ENCODE results near the gene SLC22A23. TPM values are rescaled to one million over a fixed set of nuclear protein-coding genes. Genes with fewer than 3 reads are reported as not detected.
A peak's percentile ranks its signal among the peaks of the same experiment; 100 is the strongest.

SLC22A23 gene
- total RNA-seq, 2 donors from 2014 or later = 53.1 to 129 TPM

- no peak for DNase-seq (ENCODE audit: low spot score)
- Histone ChIP-seq H3K27me3 (replicated peaks; ENCODE audit: insufficient read depth) (no peaks in the 10 kb centered on the region), H3K27ac (no peak overlapping the region), H3K9me3 (no peaks in the 10 kb centered on the region), H3K4me1 (replicated peaks) (peaks cover 6% of the 10 kb centered on the region), H3K4me3 (no peak overlapping the region), H3K36me3 (peaks cover 3 to 6% of the 10 kb centered on the region in 2 donors)
- TF ChIP-seq POLR2AphosphoS5 (IDR thresholded peaks at IDR 0.05) (no peak), POLR2A (IDR thresholded peaks at IDR 0.05) (no peak)
- TF ChIP-seq, protein P1, sequence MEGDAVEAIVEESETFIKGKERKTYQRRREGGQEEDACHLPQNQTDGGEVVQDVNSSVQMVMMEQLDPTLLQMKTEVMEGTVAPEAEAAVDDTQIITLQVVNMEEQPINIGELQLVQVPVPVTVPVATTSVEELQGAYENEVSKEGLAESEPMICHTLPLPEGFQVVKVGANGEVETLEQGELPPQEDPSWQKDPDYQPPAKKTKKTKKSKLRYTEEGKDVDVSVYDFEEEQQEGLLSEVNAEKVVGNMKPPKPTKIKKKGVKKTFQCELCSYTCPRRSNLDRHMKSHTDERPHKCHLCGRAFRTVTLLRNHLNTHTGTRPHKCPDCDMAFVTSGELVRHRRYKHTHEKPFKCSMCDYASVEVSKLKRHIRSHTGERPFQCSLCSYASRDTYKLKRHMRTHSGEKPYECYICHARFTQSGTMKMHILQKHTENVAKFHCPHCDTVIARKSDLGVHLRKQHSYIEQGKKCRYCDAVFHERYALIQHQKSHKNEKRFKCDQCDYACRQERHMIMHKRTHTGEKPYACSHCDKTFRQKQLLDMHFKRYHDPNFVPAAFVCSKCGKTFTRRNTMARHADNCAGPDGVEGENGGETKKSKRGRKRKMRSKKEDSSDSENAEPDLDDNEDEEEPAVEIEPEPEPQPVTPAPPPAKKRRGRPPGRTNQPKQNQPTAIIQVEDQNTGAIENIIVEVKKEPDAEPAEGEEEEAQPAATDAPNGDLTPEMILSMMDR (IDR thresholded peaks at IDR 0.05) = no peak
- WGBS = 95% methylated on average over 10 of the region's 10 CpGs
- intact Hi-C loops (cut with DNase I) = loop anchor here (5.0 to 10.0 kb wide), 2 partner anchors 174 to 712 kb away; partner anchors contain the start of gene SLC22A23
Measured at GRCh38 chr6:3283241-3283640, 173.6 kb downstream of the SLC22A23 start.

DNA sequence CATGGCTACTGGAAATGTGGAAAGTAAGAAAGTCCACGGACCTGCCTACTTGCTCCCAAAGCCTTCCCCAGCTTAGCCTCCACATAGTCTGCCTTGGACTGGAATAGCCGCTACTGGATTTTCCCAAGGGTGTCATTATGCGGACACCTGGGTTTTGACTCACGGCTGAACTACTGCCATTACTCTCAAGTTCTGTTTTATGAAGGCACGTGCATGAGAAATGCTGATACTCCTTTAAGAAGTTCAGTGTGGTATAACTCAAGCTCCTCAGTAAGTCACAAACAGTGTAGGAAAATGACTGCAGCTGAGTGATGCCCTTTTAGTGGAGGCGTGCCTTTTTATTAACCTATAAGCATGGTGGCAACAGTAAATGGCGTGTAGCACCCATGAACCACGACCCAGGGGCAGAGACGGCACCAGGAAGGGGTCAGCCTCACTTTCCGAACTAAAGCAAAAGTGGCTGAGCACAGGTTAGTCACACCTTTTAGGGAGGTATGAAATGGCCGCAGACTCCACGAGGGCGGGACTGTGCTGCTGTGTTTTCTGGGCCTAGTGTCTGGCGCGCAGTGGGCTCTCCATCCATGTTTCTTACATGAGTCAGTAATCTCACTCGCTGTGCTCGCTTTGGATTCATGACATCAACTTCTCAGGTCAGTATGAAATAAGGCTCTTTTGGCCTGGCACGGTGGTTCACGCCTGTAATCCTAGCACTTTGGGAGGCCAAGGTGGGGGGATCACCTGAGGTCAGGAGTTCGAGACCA lies 174.2 kb downstream of the SLC22A23 start:
- intact Hi-C loops (cut with DNase I) = loop anchor here (5.0 to 10.0 kb wide), 2 partner anchors 175 to 712 kb away; partner anchors contain the start of gene SLC22A23
- peak; percentile 1 for TF ChIP-seq POLR2AphosphoS5 (IDR thresholded peaks at IDR 0.05)
- TF ChIP-seq POLR2A (IDR thresholded peaks at IDR 0.05) = no peak
- H3K36me3 ChIP-seq = peaks cover 3 to 6% of the 10 kb centered on the region in 2 donors
- peaks cover 6% of the 10 kb centered on the region for H3K4me1 ChIP-seq (replicated peaks)
- H3K9me3 ChIP-seq = no peaks in the 10 kb centered on the region
- no peak for DNase-seq (ENCODE audit: low spot score)
- H3K4me3 ChIP-seq = no peak overlapping the region
- H3K27me3 ChIP-seq (replicated peaks; ENCODE audit: insufficient read depth) = no peaks in the 10 kb centered on the region
- WGBS = 91% methylated on average over 20 of the region's 20 CpGs
- H3K27ac ChIP-seq = peak overlapping the region in 1 of 2 donors; percentile 25

- TF ChIP-seq POLR2A (IDR thresholded peaks at IDR 0.05) = no peak
- peak; percentile 15 for TF ChIP-seq POLR2AphosphoS5 (IDR thresholded peaks at IDR 0.05)
- H3K9me3 ChIP-seq = no peaks in the 10 kb centered on the region
- intact Hi-C loops (cut with DNase I) = loop anchor here (5.0 to 10.0 kb wide), 2 partner anchors 175 to 713 kb away; partner anchors contain the start of gene SLC22A23
- no peak overlapping the region for H3K4me3 ChIP-seq
- peaks cover 3 to 6% of the 10 kb centered on the region in 2 donors for H3K36me3 ChIP-seq
- WGBS = 55% methylated on average over 13 of the region's 13 CpGs
- peaks cover 6% of the 10 kb centered on the region for H3K4me1 ChIP-seq (replicated peaks)
- H3K27me3 ChIP-seq (replicated peaks; ENCODE audit: insufficient read depth) = no peaks in the 10 kb centered on the region
- H3K27ac ChIP-seq = no peak overlapping the region
- no peak for DNase-seq (ENCODE audit: low spot score)
Measured at GRCh38 chr6:3281631-3282475, 175.0 kb downstream of the SLC22A23 start.

- Histone ChIP-seq H3K27ac (no peak overlapping the region), H3K36me3 (peaks cover 3 to 6% of the 10 kb centered on the region in 2 donors), H3K9me3 (no peaks in the 10 kb centered on the region), H3K27me3 (replicated peaks; ENCODE audit: insufficient read depth) (no peaks in the 10 kb centered on the region), H3K4me1 (replicated peaks) (peaks cover 6% of the 10 kb centered on the region), H3K4me3 (no peak overlapping the region)
- intact Hi-C loops (cut with DNase I) = loop anchor here (5.0 to 10.0 kb wide), 2 partner anchors 176 to 714 kb away; partner anchors contain the start of gene SLC22A23
- 87% methylated on average over 14 of the region's 14 CpGs for WGBS
- DNase-seq (ENCODE audit: low spot score) = no peak
- TF ChIP-seq POLR2AphosphoS5 (IDR thresholded peaks at IDR 0.05) (no peak), POLR2A (IDR thresholded peaks at IDR 0.05) (no peak)
- TF ChIP-seq, protein P1 (IDR thresholded peaks at IDR 0.05) = no peak
Measured at GRCh38 chr6:3280866-3281465, 175.9 kb downstream of the SLC22A23 start.

DNA sequence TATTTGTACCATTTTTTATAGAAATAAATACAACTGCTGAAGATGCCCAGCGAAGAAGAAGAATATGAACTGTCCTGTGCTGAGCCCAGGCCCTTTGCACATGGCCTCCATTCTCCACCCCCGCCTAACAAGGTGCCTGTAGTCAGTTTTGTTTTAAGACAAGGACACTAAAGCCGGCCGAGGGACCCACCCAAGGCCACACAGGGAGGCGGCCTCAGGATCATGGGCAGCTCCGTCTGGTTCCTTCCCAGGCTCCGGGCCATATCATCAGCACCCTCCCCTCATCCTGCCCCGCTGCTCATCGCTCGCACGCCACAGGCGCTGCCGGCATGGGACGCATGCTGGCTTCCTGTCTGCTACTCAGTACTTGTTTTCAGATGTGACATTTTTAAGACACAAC lies 176.8 kb downstream of the SLC22A23 start:
- Histone ChIP-seq H3K27me3 (replicated peaks; ENCODE audit: insufficient read depth) (no peaks in the 10 kb centered on the region), H3K4me1 (replicated peaks) (peaks cover under 1% of the 10 kb centered on the region), H3K4me3 (no peak overlapping the region), H3K27ac (no peak overlapping the region), H3K36me3 (peaks cover 3 to 6% of the 10 kb centered on the region in 2 donors), H3K9me3 (no peaks in the 10 kb centered on the region)
- DNase-seq (ENCODE audit: low spot score) = no peak
- TF ChIP-seq, protein P1 (IDR thresholded peaks at IDR 0.05) = no peak
- no peak for TF ChIP-seq POLR2AphosphoS5 (IDR thresholded peaks at IDR 0.05)
- TF ChIP-seq POLR2A (IDR thresholded peaks at IDR 0.05) = no peak
- intact Hi-C loops (cut with DNase I) = loop anchor here (5.0 to 10.0 kb wide), 2 partner anchors 177 to 715 kb away; partner anchors contain the start of gene SLC22A23
- WGBS = 84% methylated on average over 14 of the region's 14 CpGs
